HG03045 (cell line): ENCODE data around the gene FUCA2.
A peak's percentile ranks its signal among the peaks of the same experiment; 100 is the strongest.
"Not testable (repeated sequence)": the region's sequence is repeated elsewhere in the genome, so short reads cannot be mapped to it uniquely, and the experiment has no call there.

ENCODE experiments used
- ATAC-seq: cut with Tn5 transposase; IDR thresholded peaks from one replicate; pipeline ENCODE4 v1.9.1; 2021; ENCODE audit warnings: mild to moderate bottlenecking, moderate library complexity; ENCODE audit not compliant: unreplicated experiment

FUCA2 gene

DNA sequence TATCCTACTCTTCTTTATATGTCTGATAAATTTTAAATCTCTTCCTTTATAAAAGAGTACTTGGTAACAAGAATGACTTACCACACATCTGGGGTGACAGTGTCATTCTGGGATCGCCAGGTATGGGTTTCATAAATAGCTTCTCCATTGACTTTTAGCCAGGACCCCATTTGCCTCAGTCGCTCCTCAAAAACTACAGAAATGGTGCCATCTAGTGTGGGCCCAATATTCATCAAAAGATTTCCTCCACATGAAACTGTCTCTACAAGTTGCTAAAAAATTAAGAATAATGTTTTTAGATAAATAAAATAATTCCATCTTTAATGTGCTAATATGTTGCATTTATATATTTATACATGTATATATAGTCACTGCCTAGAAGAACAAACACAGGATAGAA is 9.7 kb downstream of the FUCA2 start:
- no peak for ATAC-seq

DNA sequence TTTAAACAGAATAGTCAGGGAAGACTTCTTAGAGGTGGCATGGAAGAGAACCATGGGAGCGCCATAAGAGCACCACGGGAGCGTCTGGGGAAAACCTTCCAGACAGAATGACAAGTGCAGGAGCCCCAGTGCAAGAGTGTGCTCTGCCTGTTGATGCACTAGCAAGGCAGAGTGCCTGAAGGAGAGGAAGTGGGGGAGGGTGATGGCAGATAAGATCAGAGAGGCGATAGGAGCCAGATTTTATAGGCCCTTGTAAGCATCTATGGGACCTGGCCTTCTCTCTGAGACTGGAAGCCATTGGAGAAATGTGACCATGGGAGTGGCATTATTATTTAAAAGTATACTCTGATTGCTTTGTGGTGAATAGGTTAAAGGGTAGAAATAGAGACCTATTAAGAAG is 13.1 kb downstream of the FUCA2 start:
- no peak for ATAC-seq

DNA sequence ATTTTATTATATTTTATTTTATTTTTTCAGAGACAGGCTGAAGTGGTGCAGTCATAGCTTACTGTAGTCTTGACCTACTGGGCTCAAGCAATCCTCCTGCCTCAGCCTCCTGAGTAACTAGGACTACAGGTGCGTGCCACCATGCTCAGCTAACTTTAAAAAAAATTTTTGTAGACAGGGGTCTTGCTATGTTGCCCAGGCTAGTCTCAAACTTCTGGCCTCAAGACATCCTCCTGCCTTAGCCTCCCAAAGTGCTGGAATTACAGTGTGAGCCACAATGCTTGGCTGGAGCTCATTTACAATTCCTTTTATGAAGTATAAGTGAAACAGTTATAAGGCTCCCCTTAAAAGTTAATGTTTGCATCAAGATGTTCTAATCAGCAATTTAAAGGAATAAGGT is 14.5 kb downstream of the FUCA2 start:
- no peak for ATAC-seq

DNA sequence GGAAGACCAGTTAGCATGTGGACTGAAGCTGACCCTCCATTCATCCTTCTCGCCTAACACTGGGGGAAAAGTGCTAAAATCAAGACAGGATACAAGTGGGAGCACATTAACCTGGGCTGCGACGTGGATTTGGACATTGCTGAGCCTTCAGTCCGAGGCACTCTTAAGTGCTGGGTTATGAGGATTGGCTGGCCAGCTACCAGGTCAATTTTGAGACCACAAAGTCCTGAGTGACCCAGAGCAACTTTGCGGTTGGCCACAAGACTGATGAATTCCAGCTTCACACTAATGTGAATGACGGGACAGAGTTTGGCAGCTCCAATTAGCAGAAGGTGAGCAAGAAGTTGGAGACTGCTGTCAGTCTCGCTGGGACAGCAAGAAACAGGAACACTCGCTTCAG is 20.7 kb downstream of the FUCA2 start:
- ATAC-seq = no peak

DNA sequence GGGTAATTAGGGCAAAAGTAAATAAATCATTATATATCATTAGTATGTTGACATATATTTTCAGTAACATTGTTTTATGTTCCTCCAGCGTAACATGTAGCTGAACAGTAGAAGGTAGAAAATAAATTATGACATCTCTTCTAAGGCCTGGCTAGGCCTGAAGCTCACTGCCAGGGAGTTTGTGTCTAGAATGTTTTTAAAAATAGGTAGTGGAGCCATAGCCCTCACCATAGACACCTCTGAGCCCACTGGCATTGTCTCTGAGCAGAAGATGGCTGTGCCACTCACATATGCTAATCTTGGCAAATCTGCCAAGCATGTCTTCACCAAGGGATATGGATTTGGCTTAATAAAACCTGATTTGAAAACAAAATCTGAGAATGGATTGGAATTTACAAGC is 21.3 kb downstream of the FUCA2 start:
- no peak for ATAC-seq

DNA sequence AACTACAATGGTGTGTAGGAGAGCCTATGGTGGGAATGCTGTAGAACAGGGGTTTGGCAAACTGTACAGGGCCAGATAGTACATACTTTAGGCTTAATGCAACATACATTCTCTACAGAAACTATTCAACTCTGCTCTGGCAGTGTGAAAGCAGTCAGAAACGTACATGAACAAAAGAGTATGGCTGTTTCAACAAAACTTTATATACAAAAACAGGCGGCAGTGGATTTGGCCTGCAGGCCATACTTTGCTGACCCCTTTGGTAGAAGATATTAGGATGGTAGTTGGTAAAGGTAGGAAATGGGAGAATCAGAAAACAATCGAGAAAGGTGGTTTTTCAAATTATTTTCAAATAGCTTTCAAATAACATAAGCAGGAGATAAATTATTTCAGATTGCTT is 24.8 kb downstream of the FUCA2 start:
- no peak for ATAC-seq

DNA sequence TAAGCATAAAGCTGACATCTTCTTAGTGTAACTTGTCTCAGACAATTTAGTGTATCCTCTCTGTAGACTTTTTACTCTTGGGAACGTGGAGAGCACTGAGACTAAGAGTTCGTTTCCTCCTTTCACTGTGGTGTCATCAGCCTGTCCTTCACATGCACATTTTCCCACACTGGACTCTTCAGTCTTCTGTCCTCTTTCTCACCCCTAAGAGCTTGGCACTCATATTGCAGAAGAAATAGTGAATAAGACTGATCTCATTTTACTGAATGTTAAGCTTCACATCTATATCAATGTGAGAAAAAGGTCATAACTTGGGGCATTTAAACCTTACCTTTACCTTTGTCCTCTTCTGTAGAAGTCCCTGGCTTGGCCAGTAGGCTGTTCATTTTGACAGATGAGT is 25.6 kb downstream of the FUCA2 start:
- ATAC-seq = no peak

DNA sequence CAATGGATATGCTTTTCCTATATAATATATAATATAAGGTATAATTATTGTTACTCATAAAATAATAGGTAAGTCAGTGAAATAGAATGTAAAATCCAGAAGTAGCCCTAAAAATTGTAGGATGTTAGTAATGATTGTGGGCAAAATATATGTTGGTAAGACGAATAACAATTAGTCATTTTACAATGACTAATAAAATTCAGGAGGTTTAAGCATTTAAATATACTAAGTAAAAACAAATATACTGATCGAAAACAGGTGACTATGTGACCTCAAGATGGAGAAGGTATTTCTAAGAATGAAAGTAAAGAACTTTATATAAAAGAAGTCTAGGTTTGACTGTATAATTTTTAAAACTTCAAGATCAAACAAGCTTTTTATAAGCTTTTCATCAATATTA is 28.9 kb downstream of the FUCA2 start:
- ATAC-seq = no peak

DNA sequence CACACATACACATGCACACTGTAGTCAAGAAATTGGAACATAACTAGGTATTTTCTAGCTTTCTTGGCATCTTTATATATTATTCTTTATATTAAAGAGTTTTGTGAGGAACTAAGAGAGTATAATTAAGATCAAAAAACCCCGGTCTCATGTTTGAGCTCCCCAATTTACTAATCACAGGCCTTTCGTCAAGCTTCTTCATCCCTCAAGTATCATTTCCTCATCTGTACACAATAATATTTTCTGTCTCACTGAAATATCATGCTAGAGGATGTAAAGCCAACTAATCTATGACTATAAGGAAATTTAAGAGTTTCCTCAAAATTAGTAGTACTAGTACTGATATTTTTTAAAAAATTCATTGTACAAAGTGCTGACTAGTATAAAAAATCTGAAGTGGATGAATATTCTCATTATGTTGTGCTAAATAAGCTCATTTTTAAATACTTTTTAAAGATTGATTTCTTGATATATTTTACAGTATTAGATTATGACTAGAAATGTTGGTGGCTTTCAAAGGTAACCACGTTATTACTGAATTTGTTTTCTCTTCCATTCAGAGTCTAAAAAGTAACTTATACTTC is 32.9 kb downstream of the FUCA2 start:
- no peak for ATAC-seq

DNA sequence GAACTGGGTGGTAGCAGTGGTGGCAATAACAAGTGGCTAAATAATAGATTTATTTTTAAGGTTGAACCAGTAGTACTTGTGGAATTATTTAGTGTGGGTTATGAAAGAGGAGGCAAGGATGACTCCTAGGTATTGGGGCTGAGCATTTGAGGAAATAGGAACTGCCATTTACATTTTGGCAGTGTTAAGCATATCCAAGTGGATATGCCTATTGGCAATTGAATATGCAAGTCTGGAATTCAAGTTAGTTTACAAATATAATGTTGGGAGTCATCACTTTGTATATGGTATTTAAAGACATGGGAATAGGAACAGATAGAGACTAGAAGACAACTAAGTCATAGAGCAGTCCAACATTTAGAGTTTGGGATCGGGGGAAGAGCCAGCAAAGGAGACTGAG is 35.0 kb downstream of the FUCA2 start:
- ATAC-seq = no peak

DNA sequence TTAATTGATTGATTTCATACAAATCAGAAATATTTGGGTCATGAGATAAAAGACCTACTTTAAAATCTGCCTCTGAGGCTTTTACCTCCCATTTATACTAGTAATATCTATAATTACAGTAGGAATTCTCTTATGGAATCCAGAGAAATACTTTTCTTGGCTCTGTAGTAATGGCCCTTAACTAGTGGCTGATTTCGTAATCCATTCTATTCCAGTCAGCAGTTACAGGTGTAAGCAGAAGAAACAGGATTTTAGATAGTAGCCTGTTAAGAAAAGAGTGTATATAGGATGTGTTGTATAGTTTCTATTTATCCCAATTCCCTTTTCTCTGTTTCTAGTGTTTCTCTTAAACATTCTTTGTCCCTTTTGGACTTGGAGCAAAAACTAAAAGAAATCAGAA is 39.7 kb downstream of the FUCA2 start:
- no peak for ATAC-seq

DNA sequence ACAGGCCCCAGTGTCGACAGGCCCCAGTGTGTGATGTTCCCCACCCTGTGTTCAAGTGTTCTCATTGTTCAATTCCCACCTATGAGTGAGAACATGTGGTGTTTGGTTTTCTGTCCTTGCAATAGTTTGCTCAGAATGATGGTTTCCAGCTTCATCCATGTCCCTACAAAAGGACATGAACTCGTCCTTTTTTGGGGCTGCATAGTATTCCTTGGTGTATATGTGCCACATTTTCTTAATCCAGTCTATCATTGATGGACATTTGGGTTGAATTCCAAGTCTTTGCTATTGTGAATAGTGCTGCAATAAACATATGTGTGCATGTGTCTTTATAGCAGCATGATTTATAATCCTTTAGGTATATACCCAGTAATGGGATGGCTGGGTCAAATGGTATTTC is 42.7 kb downstream of the FUCA2 start:
- ATAC-seq = not testable (repeated sequence)

DNA sequence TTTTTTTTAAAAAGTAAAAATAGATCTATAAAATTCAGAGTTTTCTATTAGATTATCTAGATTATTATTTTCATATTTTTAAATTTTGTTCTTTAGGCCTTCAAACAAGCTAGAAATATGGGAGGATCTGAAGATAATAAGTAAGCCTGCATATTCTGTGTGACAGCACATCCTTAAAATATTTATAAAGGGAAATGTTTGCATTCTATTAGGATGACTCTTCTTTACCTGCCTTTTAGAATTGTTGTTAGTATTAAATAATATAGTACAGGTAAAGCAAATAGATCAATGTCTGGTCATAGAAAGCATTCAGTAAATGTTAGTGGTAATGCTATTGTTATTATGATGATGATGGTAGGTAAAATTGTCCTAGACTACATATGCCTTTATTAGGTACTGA is 43.5 kb downstream of the FUCA2 start:
- ATAC-seq = no peak

DNA sequence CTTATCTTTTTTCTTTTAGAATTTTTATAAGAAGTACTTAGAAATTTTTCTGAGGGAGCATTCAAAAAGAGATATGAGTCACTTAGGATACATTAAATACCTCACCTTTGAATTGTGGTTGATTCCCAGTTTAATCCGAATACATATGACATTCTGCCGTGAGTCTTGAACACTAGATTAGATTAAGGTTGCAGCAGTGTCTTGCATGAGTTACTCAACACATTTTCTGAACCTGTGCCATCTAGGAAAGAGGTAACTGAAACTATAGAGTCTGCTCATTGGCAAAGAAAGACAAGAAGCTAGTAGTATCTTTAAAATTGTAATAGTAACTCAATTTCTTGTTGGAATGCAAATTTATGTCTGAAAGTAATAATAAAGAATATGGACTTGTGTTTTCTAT is 46.0 kb downstream of the FUCA2 start:
- ATAC-seq = no peak

DNA sequence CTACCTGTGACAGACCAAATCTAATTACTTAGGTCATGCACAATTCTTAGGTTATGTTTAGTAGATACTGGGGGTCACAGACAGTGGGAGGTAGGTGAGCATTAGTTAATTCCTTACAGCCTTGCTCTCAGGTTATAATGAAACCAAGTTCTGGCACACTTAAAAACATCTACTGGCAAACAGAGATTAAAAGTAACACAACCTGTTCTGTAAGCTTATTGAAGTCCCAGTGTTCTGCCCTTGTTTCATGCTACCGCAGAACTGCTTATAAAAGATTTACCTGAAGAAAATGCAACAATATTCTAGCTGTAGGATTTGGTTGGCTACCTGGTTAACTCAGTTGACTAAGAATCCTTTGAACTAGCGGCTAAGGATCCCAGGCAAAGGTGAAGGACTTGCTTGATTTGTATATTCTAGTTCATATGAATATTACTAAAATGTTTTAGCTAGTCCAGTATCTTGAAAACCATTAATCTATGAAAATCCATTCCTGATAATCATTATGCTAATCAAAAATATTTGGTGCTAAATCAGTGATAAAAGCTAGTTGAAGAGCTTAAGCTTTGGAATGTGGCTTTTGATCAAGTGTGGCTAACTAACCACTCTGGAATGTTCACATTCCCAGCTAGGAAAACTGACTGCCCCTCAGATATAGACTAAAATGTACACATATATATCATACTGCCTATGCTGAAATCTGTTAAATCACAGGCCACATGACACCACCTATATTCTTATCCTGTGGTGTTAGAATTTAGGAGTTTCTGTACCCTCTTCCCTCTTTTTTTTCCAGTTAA is 53.8 kb downstream of the FUCA2 start:
- no peak for ATAC-seq

DNA sequence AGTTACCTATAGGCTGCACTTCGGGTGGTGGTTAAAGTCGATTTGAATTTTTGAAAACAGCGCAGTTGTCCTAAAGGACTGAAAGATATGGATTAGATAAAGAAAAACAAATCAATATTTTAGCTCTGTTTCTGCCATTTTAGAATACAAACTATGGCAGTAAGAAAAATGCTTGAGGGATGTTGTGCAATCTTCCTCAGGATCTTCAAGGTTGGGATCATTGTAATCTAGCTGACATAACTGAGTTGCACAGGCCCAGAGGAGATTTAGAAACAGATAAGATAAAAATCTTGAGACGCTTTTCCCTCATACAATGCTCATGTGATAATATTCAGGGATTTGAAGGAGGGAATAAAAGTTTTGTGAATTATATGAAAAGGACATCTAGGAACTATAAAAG is 60.0 kb downstream of the FUCA2 start:
- no peak for ATAC-seq

DNA sequence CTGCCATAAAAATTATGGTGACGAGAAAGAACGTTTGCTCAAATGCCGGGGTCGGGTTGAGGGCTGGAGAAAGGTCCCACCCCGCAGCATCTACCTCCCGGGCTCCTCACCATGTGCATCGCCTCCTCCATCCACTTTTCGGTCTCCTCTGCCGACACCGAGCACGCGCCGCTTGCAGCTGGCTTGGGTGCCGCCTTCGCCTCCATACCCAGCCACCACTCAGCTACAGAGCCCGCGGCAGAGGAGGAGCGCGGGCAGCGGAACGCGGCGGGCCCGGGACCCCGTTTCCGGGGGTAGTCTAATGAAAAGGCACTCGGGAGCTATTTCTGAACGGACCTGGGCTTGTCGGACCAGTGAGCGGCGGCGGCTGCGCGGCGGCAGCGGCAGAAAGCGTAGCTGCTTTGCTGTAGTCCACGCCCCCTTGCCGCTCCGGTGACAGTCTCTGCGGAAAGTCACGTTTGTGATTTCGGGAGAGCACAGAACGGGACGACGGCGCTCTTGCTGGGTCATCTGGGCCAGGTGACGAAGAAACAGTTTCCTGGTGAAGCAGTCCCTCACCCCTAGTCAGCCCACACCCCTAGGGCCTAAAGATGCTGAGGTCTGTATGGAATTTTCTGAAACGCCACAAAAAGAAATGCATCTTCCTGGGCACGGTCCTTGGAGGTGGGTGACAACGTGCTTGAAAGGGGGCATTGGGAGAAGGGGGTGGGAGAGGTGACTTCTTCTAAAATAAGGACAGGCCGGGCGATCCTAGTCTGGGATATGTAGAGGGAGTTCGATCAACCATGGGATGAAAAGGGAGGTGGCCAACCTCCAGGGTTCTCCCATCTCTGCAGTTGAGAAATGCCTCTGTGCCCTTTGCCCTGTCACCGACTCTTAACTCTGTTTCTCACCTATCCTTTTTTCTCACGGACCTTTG is 60.8 kb downstream of the FUCA2 start, which contains the start of the genes ADAT2 and PEX3:
ADAT2 (minus strand) TSS at position 243 of the 919 bp plus-strand sequence; CDS start at position 206, 37 bp downstream.
PEX3 (plus strand) TSS at position 353 of the 919 bp plus-strand sequence; CDS start at position 591, 238 bp downstream.
- ATAC-seq = peak; percentile 99

DNA sequence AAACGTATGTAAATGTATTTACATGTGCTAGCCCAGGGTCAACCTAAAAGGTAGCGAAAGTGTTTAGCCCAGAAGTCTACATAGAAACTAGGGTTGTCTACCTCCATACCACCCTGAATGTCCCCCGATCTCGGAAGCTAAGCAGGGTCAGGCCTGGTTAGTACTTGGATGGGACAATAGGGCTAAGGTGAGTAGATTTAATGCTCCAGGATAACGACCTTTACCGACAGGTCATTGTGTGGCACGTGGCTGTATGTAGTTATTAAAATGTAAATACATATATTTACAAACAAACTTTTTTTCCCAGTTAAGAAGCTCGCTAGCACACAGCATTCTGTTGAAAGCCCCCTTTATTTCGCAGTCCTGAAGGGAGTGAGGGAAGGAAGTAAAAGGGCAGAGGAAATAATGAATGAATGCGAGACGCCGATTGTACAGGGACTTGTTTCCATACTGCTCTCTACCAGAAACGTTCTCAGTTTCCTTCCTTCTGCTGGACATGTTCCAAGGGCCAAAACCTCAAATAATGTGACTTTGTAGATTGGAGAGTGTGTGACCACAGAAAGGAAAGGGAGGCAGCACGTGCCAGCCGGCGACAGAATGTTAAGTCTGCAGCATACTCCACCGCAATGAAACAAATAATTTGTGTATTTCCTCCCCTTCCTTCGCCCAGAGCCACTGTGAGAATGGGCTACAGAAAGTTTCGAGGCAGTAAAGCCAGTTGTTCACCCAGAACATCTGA is 61.6 kb downstream of the FUCA2 start:
- peak; percentile 2 for ATAC-seq

DNA sequence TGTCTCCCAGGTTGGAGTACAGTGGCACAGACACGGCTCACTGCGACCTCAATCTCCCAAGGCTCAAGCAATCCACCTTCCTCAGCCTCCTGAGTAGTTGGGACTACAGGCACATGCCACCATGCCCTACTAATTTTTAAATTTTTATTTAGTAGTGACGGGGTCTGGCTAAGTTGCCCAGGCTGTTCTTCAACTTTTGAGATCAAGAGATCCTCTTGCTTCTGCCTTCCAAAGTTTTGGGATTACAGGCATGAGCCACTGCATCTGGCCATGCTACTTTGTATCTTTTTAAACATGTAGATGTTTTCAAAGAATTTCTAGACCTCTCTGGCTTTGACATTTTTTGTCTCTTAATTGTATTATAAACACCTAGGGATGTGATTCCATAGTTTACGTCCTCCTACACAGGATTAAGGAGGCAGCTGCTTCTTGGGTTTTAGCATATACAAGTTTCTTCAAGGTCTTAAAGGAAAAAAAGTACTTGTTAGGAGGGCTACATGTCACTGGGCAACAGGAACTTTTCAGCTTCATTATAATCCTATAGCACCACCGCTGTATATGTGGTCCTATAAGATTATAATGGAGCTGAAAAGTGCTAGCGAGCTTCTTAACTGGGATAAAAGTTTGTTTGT is 62.3 kb downstream of the FUCA2 start:
- ATAC-seq = no peak

DNA sequence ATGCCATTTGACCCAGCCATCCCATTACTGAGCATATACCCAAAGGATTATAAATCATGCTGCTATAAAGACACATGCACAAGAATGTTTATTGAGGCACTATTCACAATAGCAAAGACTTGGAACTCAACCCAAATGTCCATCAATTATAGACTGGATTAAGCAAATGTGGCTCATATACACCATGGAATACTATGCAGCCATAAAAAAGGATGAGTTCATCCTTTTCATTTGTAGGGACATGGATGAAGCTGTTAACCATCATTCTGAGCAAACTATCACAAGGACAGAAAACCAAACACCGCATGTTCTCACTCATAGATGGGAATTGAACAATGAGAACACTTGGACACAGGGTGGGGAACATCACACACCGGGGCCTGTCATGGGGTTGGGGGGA is 63.7 kb downstream of the FUCA2 start:
- ATAC-seq = not testable (repeated sequence)
